CD4-positive, alpha-beta T cell treated with Interleukin-15 for 4 hours (primary cell): Measurements from ENCODE around the gene COBL.

Source experiments
- DNase-seq: peaks from one replicate; pipeline ENCODE4 v3.0.0-alpha.2; 2020; ENCODE audit warnings: low spot score

The COBL gene

GRCh38 chr7:51274001-51274400, 42.6 kb downstream of the COBL start:
- DNase-seq: no peak

- DNase-seq: no peak
These were observed 43.2 kb downstream of the COBL start for GRCh38 chr7:51273360-51273759.

GRCh38 chr7:51270965-51271364, 45.6 kb downstream of the COBL start:
- DNase-seq: no peak

GRCh38 chr7:51269911-51270310, 46.7 kb downstream of the COBL start:
- DNase-seq: no peak

GRCh38 chr7:51269321-51269720, 47.3 kb downstream of the COBL start:
- DNase-seq: no peak

GRCh38 chr7:51268859-51269258, 47.8 kb downstream of the COBL start:
- no peak for DNase-seq

- DNase-seq: no peak
These were observed 49.4 kb downstream of the COBL start for GRCh38 chr7:51267169-51267568.

GRCh38 chr7:51265066-51265907, 51.3 kb downstream of the COBL start:
- no peak for DNase-seq

- DNase-seq: no peak
These were observed 52.8 kb downstream of the COBL start for GRCh38 chr7:51263631-51264484.

- no peak for DNase-seq
These were observed 53.6 kb downstream of the COBL start for GRCh38 chr7:51262796-51263531.

- no peak for DNase-seq
These were observed 54.4 kb downstream of the COBL start for GRCh38 chr7:51261950-51262795.

- DNase-seq: no peak
These were observed 55.3 kb downstream of the COBL start for GRCh38 chr7:51261117-51261835.

GRCh38 chr7:51260516-51260915, 56.1 kb downstream of the COBL start:
- DNase-seq: no peak

- DNase-seq: no peak
These were observed 56.8 kb downstream of the COBL start for GRCh38 chr7:51259766-51260165.

- DNase-seq: no peak
These were observed 59.7 kb downstream of the COBL start for GRCh38 chr7:51256916-51257315.

GRCh38 chr7:51256209-51256781, 60.3 kb downstream of the COBL start:
- DNase-seq: no peak

- no peak for DNase-seq
These were observed 60.9 kb downstream of the COBL start for GRCh38 chr7:51255536-51256208.

GRCh38 chr7:51255036-51255435, 61.6 kb downstream of the COBL start:
- DNase-seq: no peak

- DNase-seq: no peak
These were observed 63.5 kb downstream of the COBL start for GRCh38 chr7:51253157-51253556.

- no peak for DNase-seq
These were observed 65.3 kb downstream of the COBL start for GRCh38 chr7:51251290-51251689.
